Trophoblast cell (in vitro differentiated cells and primary cell): ENCODE measurements around the gene CKMT2.

Experiments used
- DNase-seq, 2 donors: peaks; one replicate each; pipeline ENCODE4 v3.0.0-alpha.2; 2016
- H2AFZ ChIP-seq: 2 replicates; pipeline ENCODE4 v1.6.1; 2013; ENCODE audit warnings: low read length, moderate library complexity, mild to moderate bottlenecking; ENCODE audit not compliant: insufficient read depth, poor library complexity
- H2AK5ac ChIP-seq: 2 replicates; pipeline ENCODE4 v1.6.1; 2013; ENCODE audit warnings: mild to moderate bottlenecking, low read length
- H2BK120ac ChIP-seq: 2 replicates; pipeline ENCODE4 v1.6.1; 2013; ENCODE audit warnings: low read length, mild to moderate bottlenecking, moderate library complexity; ENCODE audit not compliant: insufficient read depth, poor library complexity
- H2BK12ac ChIP-seq: 2 replicates; pipeline ENCODE4 v1.6.1; 2013; ENCODE audit warnings: mild to moderate bottlenecking, low read length, moderate library complexity
- H2BK5ac ChIP-seq: 2 replicates; pipeline ENCODE4 v1.6.1; 2013; ENCODE audit warnings: low read length, low read depth, moderate library complexity, mild to moderate bottlenecking; ENCODE audit not compliant: poor library complexity
- H3K14ac ChIP-seq: 2 replicates; pipeline ENCODE4 v1.6.1; 2013; ENCODE audit warnings: mild to moderate bottlenecking, low read length
- H3K18ac ChIP-seq: 2 replicates; pipeline ENCODE4 v1.6.1; 2013; ENCODE audit warnings: mild to moderate bottlenecking, low read length
- H3K23ac ChIP-seq: 2 replicates; pipeline ENCODE4 v1.6.1; 2013; ENCODE audit warnings: low read length
- H3K27ac ChIP-seq: 2 replicates; pipeline ENCODE4 v1.5.1; 2013; ENCODE audit warnings: low read depth, mild to moderate bottlenecking, inconsistent platforms, low read length, moderate library complexity
- H3K27me3 ChIP-seq: 2 replicates; pipeline ENCODE4 v1.6.1; 2013; ENCODE audit warnings: inconsistent platforms, mild to moderate bottlenecking, low read length, moderate library complexity; ENCODE audit not compliant: insufficient read depth
- H3K36me3 ChIP-seq, 2 experiments: 1 replicate in 1 of 2; 2 replicates in 1 of 2; pipeline ENCODE4 v1.6.1; 2013; ENCODE audit warnings: low read length in 2 of 2, mild to moderate bottlenecking in 2 of 2, moderate library complexity in 1 of 2; ENCODE audit not compliant: insufficient read depth in 2 of 2, control insufficient read depth in 1 of 2
- H3K4ac ChIP-seq: 2 replicates; pipeline ENCODE4 v1.6.1; 2013; ENCODE audit warnings: low read depth, mild to moderate bottlenecking, low read length, moderate library complexity
- H3K4me1 ChIP-seq, 2 experiments: 1 replicate in 1 of 2; 2 replicates in 1 of 2; pipeline ENCODE4 v1.6.1; 2013; ENCODE audit warnings: low read length in 2 of 2, mild to moderate bottlenecking in 2 of 2, moderate library complexity in 1 of 2; ENCODE audit not compliant: insufficient read depth in 2 of 2, control insufficient read depth in 1 of 2
- H3K4me2 ChIP-seq: 2 replicates; pipeline ENCODE4 v1.6.1; 2013; ENCODE audit warnings: inconsistent platforms, mild to moderate bottlenecking, low read length, moderate library complexity
- H3K4me3 ChIP-seq: 2 replicates; pipeline ENCODE4 v1.5.1; 2013; ENCODE audit warnings: mild to moderate bottlenecking, low read depth, low read length, inconsistent platforms
- H3K79me1 ChIP-seq: one replicate; pipeline ENCODE4 v1.6.1; 2013; ENCODE audit warnings: low read length
- H3K79me2 ChIP-seq: 2 replicates; pipeline ENCODE4 v1.6.1; 2013; ENCODE audit warnings: low read length, mild to moderate bottlenecking; ENCODE audit not compliant: control insufficient read depth, insufficient read depth, poor library complexity
- H3K9ac ChIP-seq: 2 replicates; pipeline ENCODE4 v1.6.1; 2013; ENCODE audit warnings: mild to moderate bottlenecking, low read length
- H3K9me3 ChIP-seq: 2 replicates; pipeline ENCODE4 v1.6.1; 2013; ENCODE audit warnings: low read depth, mild to moderate bottlenecking, control low read depth, inconsistent platforms, low read length; ENCODE audit not compliant: insufficient read depth
- H4K12ac ChIP-seq: 2 replicates; pipeline ENCODE4 v1.6.1; 2013; ENCODE audit warnings: low read depth, mild to moderate bottlenecking, low read length, moderate library complexity
- H4K8ac ChIP-seq: 2 replicates; pipeline ENCODE4 v1.6.1; 2013; ENCODE audit warnings: low read depth, mild to moderate bottlenecking, low read length, moderate library complexity
- H4K91ac ChIP-seq: one replicate; pipeline ENCODE4 v1.6.1; 2013; ENCODE audit warnings: low read depth, mild to moderate bottlenecking, low read length, moderate library complexity
- WGBS: extraction: QIAGEN DNeasy Blood & Tissue Kit; methylation state at CpG from one replicate; pipeline ENCODE4 v1.1.7; 2013; ENCODE audit warnings: missing lambda C conversion rate; ENCODE audit not compliant: insufficient read length, insufficient coverage; ENCODE audit errors: extremely low coverage; 5-methylcytosine and 5-hydroxymethylcytosine counted together

CKMT2 gene

GRCh38 chr5:81251922-81252321 lies 18.8 kb downstream of the CKMT2 start:
- Histone ChIP-seq H3K23ac (no peak overlapping the region), H3K9ac (no peak overlapping the region), H3K4ac (no peak overlapping the region), H3K4me3 (no peak overlapping the region), H3K27me3 (no peaks in the 10 kb centered on the region), H3K36me3 (peaks cover 10 to 11% of the 10 kb centered on the region in 2 experiments), H4K91ac (no peak overlapping the region), H3K79me2 (no peaks in the 10 kb centered on the region), H4K12ac (no peak overlapping the region), H3K4me1 (peaks cover 4 to 9% of the 10 kb centered on the region in 2 experiments), H2AFZ (no peak overlapping the region), H4K8ac (no peak overlapping the region), H3K9me3 (no peaks in the 10 kb centered on the region), H3K4me2 (no peak overlapping the region), H2BK12ac (no peak overlapping the region), H3K18ac (no peak overlapping the region), H2BK5ac (no peak overlapping the region), H3K14ac (no peak overlapping the region), H2AK5ac (no peak overlapping the region), H3K27ac (no peak overlapping the region), H3K79me1 (peaks cover 5% of the 10 kb centered on the region), H2BK120ac (no peak overlapping the region)
- WGBS = no CpG with 5 or more reads among the region's 5 CpGs
- DNase-seq = no peak

DNA sequence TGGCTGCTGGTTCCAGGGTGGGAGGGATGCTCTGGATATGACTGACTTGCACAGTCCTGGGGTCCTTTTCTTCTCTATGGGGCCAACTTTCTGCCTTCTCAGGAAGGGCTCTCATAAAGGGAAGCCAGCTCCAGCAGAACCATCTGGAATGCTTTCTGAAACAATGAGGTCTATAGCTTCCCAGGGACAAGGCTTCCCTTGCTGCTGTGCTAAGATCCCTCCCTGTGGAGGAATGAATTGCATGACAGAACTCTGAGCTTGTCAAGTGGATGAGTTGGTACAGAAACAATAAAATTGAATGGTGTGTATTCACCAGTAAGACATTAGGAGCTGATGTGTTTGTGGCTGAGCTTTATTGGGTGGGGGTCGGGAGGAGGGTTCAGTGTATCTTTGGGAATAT lies 19.8 kb downstream of the CKMT2 start:
- Histone ChIP-seq H3K36me3 (peaks cover 10 to 11% of the 10 kb centered on the region in 2 experiments), H2BK120ac (no peak overlapping the region), H3K4ac (no peak overlapping the region), H3K18ac (peak overlapping the region; percentile 1), H2BK5ac (no peak overlapping the region), H2BK12ac (no peak overlapping the region), H4K91ac (no peak overlapping the region), H3K4me3 (no peak overlapping the region), H3K79me2 (no peaks in the 10 kb centered on the region), H2AFZ (no peak overlapping the region), H3K79me1 (peaks cover 2% of the 10 kb centered on the region), H3K4me1 (peaks cover 4 to 5% of the 10 kb centered on the region in 2 experiments), H3K27me3 (no peaks in the 10 kb centered on the region), H3K23ac (no peak overlapping the region), H3K4me2 (no peak overlapping the region), H3K9me3 (no peaks in the 10 kb centered on the region), H2AK5ac (no peak overlapping the region), H4K8ac (no peak overlapping the region), H4K12ac (no peak overlapping the region), H3K9ac (no peak overlapping the region), H3K27ac (no peak overlapping the region), H3K14ac (no peak overlapping the region)
- WGBS = no CpG with 5 or more reads among the region's 1 CpG
- no peak for DNase-seq

DNA sequence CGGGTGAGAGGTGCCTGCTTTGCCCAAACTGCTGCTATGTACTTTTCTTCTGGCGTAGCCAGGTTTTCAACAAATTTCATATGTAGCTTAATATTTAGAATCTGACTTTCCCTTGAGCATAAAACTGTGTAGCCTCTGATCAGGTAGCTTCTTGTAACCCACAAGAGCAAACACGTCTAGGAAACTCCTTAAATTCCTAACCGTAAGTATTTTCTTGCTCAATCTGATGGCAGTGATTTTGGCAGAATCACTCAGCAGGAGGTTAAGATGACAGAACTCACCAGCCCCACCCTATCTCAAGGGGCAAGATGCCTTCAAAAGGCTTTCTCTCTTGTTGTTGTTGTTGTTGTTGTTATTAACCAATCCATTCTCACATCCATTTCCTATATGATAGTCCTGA lies 20.8 kb downstream of the CKMT2 start:
- Histone ChIP-seq H3K79me2 (no peaks in the 10 kb centered on the region), H3K27ac (no peak overlapping the region), H3K18ac (no peak overlapping the region), H3K4me1 (no peaks in the 10 kb centered on the region), H3K36me3 (peaks cover 10 to 11% of the 10 kb centered on the region in 2 experiments), H3K4ac (no peak overlapping the region), H3K14ac (no peak overlapping the region), H4K12ac (no peak overlapping the region), H3K79me1 (no peaks in the 10 kb centered on the region), H4K91ac (no peak overlapping the region), H4K8ac (no peak overlapping the region), H3K4me3 (no peak overlapping the region), H2BK120ac (no peak overlapping the region), H3K27me3 (no peaks in the 10 kb centered on the region), H2AK5ac (no peak overlapping the region), H3K9ac (no peak overlapping the region), H2BK12ac (no peak overlapping the region), H2BK5ac (no peak overlapping the region), H3K4me2 (no peak overlapping the region), H3K23ac (no peak overlapping the region), H2AFZ (no peak overlapping the region), H3K9me3 (no peaks in the 10 kb centered on the region)
- no CpG with 5 or more reads among the region's 4 CpGs for WGBS
- DNase-seq = peak in 1 of 2 donors; percentile 33

GRCh38 chr5:81254886-81255559 lies 21.9 kb downstream of the CKMT2 start:
- no CpG with 5 or more reads among the region's 21 CpGs for WGBS
- H3K27me3 ChIP-seq = no peaks in the 10 kb centered on the region

More at GRCh38 chr5:81254886-81255559, 21.9 kb downstream of the CKMT2 start:
- no peak overlapping the region for H3K4ac ChIP-seq
- no peak overlapping the region for H2BK120ac ChIP-seq
- H3K23ac ChIP-seq = no peak overlapping the region
- H3K9me3 ChIP-seq = peaks cover 2% of the 10 kb centered on the region
- no peak overlapping the region for H2BK12ac ChIP-seq
- H3K9ac ChIP-seq = no peak overlapping the region
- H3K36me3 ChIP-seq = peaks cover 13 to 18% of the 10 kb centered on the region in 2 experiments
- no peak overlapping the region for H3K27ac ChIP-seq
- H4K12ac ChIP-seq = peak overlapping the region; percentile 15
- H3K4me2 ChIP-seq = no peak overlapping the region
- no peak overlapping the region for H4K8ac ChIP-seq
- H3K18ac ChIP-seq = peak overlapping the region; percentile 29
- no peak overlapping the region for H2BK5ac ChIP-seq
- no peak overlapping the region for H4K91ac ChIP-seq
- H3K79me1 ChIP-seq = no peaks in the 10 kb centered on the region
- H3K4me3 ChIP-seq = no peak overlapping the region
- H2AK5ac ChIP-seq = no peak overlapping the region
- no peaks in the 10 kb centered on the region for H3K4me1 ChIP-seq
- H2AFZ ChIP-seq = no peak overlapping the region
- DNase-seq = no peak
- no peak overlapping the region for H3K14ac ChIP-seq
- H3K79me2 ChIP-seq = no peaks in the 10 kb centered on the region
